PC-3 (cell line): ENCODE results near the gene P4HB. TPM values are rescaled to one million over a fixed set of nuclear protein-coding genes. Genes with fewer than 3 reads are reported as not detected.

Experiments used
- ATAC-seq: fragments of 200-7000 bp; cut with Tn5 transposase; 2 replicates; pipeline ENCODE4 v1.9.1; 2020; ENCODE audit warnings: mild to moderate bottlenecking, moderate library complexity
- BruUV-seq: library from RNA; stranded (reverse); fragments of 400-500 nt; replicated peaks from 2 replicates; lab custom pipeline; 2021; lab: Mats Ljungman, UMichigan
- CTCF ChIA-PET: fragments of 300-600 bp; sonication (Branson Sonifier 250); formaldehyde crosslinking; loops from one replicate; lab custom pipeline; 2022; ENCODE audit warnings: antibody characterized with exemption; lab: Charles Lee
- POLR2A ChIA-PET: fragments of 300-600 bp; sonication (Branson Sonifier 250); formaldehyde crosslinking; loops from one replicate; lab custom pipeline; 2022; ENCODE audit warnings: antibody characterized with exemption; ENCODE audit not compliant: unreplicated experiment; lab: Charles Lee
- DNase-seq: peaks from one replicate; pipeline ENCODE4 v3.0.0-alpha.2; 2015
- H2AFZ ChIP-seq: fragments of 300-600 bp; sonication (generic); 2 replicates; pipeline ENCODE4 v1.6.0; 2016; ENCODE audit warnings: antibody characterized with exemption, low read length
- H3F3A ChIP-seq: fragments of 300-600 bp; sonication (generic); one replicate; pipeline ENCODE4 v1.6.0; 2017; ENCODE audit warnings: antibody characterized with exemption, low read length, control low read depth, mild to moderate bottlenecking; ENCODE audit not compliant: unreplicated experiment
- H3K27ac ChIP-seq: fragments of 300-600 bp; sonication (generic); 2 replicates; pipeline ENCODE4 v1.5.1; 2016; ENCODE audit warnings: mild to moderate bottlenecking, low read length
- H3K27me3 ChIP-seq: fragments of 300-600 bp; sonication (generic); 2 replicates; pipeline ENCODE4 v1.6.1; 2016; ENCODE audit warnings: low read length, mixed read lengths
- H3K36me3 ChIP-seq: fragments of 300-600 bp; sonication (generic); 2 replicates; pipeline ENCODE4 v1.6.1; 2016; ENCODE audit warnings: low read depth, mixed run types, low read length, mixed read lengths
- H3K4me1 ChIP-seq: fragments of 300-600 bp; sonication (generic); 2 replicates; pipeline ENCODE4 v1.5.1; 2016; ENCODE audit warnings: low read length; ENCODE audit not compliant: insufficient read depth
- H3K4me2 ChIP-seq: fragments of 300-600 bp; sonication (generic); 2 replicates; pipeline ENCODE4 v1.6.0; 2016; ENCODE audit warnings: low read length
- H3K4me3 ChIP-seq: fragments of 300-600 bp; sonication (generic); 2 replicates; pipeline ENCODE4 v1.5.1; 2016; ENCODE audit warnings: mild to moderate bottlenecking, low read length, mixed read lengths
- H3K79me2 ChIP-seq: fragments of 300-600 bp; sonication (generic); 2 replicates; pipeline ENCODE4 v1.6.1; 2017; ENCODE audit warnings: low read length, mixed read lengths
- H3K9ac ChIP-seq: fragments of 300-600 bp; sonication (generic); 2 replicates; pipeline ENCODE4 v1.6.0; 2016; ENCODE audit warnings: mild to moderate bottlenecking, low read length
- H3K9me2 ChIP-seq: fragments of 300-600 bp; sonication (generic); replicated peaks from 2 replicates; pipeline ENCODE4 v1.6.1; 2016; ENCODE audit warnings: mixed run types, low read length, mixed read lengths
- H3K9me3 ChIP-seq: fragments of 300-600 bp; sonication (generic); 2 replicates; pipeline ENCODE4 v1.6.1; 2016; ENCODE audit warnings: low read length, mixed read lengths
- H4K20me1 ChIP-seq: fragments of 300-600 bp; sonication (generic); 2 replicates; pipeline ENCODE4 v1.6.1; 2016; ENCODE audit warnings: low read length, mixed read lengths
- CTCF ChIP-seq: fragments of 300-600 bp; sonication (generic); conservative IDR thresholded peaks from 2 replicates; pipeline ENCODE4 v1.5.1; 2017; ENCODE audit warnings: antibody characterized with exemption, low read depth, mild to moderate bottlenecking, low read length
- EZH2 ChIP-seq: fragments of 300-600 bp; sonication (generic); IDR thresholded peaks from one replicate; pipeline ENCODE4 v1.6.1; 2017; ENCODE audit warnings: antibody characterized with exemption, mild to moderate bottlenecking, low read length; ENCODE audit not compliant: unreplicated experiment
- EZH2phosphoT487 ChIP-seq: fragments of 300-600 bp; sonication (generic); IDR thresholded peaks from 2 replicates; pipeline ENCODE4 v1.6.1; 2018; ENCODE audit warnings: mild to moderate bottlenecking, antibody characterized with exemption, low read length, borderline replicate concordance
- intact Hi-C: fragments of 100-400 bp; cut with micrococcal nuclease; formaldehyde crosslinking; loops from 2 replicates; pipeline ENCODE4 v1.9.0; 2023
- total RNA-seq: library from RNA; depleted of rRNA; stranded (reverse); fragments of >200 nt; gene quantifications from 2 replicates; pipeline ENCODE4 v1.2.3, GENCODE V29; 2014

P4HB gene
- total RNA-seq, 1 experiment from 2014 or later = 1,089 TPM

GRCh38 chr17:81842725-81843504 lies 17.4 kb downstream of the P4HB start:
- Histone ChIP-seq H3F3A (no peaks in the 10 kb centered on the region), H3K79me2 (no peaks in the 10 kb centered on the region), H3K4me1 (no peaks in the 10 kb centered on the region), H3K4me3 (no peak overlapping the region), H3K27me3 (no peaks in the 10 kb centered on the region), H3K4me2 (no peak overlapping the region), H2AFZ (no peak overlapping the region), H3K36me3 (peaks cover 45% of the 10 kb centered on the region), H3K9ac (no peak overlapping the region), H3K27ac (no peak overlapping the region), H4K20me1 (no peaks in the 10 kb centered on the region), H3K9me3 (no peaks in the 10 kb centered on the region), H3K9me2 (no peaks in the 10 kb centered on the region)
- peak; percentile 8; the same call in 1 of the 2 replicates for ATAC-seq
- TF ChIP-seq CTCF (no peak), EZH2phosphoT487 (no peak), EZH2 (no peak)
- ChIA-PET POLR2A (no interaction called here), CTCF (no interaction called here)
- no TSS peak for BruUV-seq
- intact Hi-C loops = no loop called here
- peak; percentile 23 for DNase-seq

- Histone ChIP-seq H4K20me1 (no peaks in the 10 kb centered on the region), H3K4me2 (no peak overlapping the region), H3K9me2 (no peaks in the 10 kb centered on the region), H2AFZ (no peak overlapping the region), H3K27me3 (no peaks in the 10 kb centered on the region), H3K79me2 (no peaks in the 10 kb centered on the region), H3K4me3 (no peak overlapping the region), H3K36me3 (peaks cover 44% of the 10 kb centered on the region), H3K27ac (no peak overlapping the region), H3K9me3 (no peaks in the 10 kb centered on the region), H3K9ac (no peak overlapping the region), H3K4me1 (no peaks in the 10 kb centered on the region), H3F3A (no peaks in the 10 kb centered on the region)
- intact Hi-C loops = no loop called here
- ATAC-seq (no peak), DNase-seq (no peak)
- ChIA-PET POLR2A (no interaction called here), CTCF (no interaction called here)
- BruUV-seq = no TSS peak
- TF ChIP-seq EZH2 = no peak
- TF ChIP-seq EZH2phosphoT487 = no peak
- no peak for TF ChIP-seq CTCF
These were observed 18.0 kb downstream of the P4HB start for GRCh38 chr17:81842378-81842724.

GRCh38 chr17:81841866-81842265 lies 18.5 kb downstream of the P4HB start:
- intact Hi-C loops = no loop called here

More at GRCh38 chr17:81841866-81842265, 18.5 kb downstream of the P4HB start:
- no peaks in the 10 kb centered on the region for H3K9me2 ChIP-seq
- H3K4me1 ChIP-seq = no peaks in the 10 kb centered on the region
- H3K4me2 ChIP-seq = no peak overlapping the region
- no peak for TF ChIP-seq CTCF
- H3F3A ChIP-seq = no peaks in the 10 kb centered on the region
- ChIA-PET CTCF (no interaction called here), POLR2A (no interaction called here)
- H3K4me3 ChIP-seq = no peak overlapping the region
- ATAC-seq = peak; percentile 4; the same call in 1 of the 2 replicates
- no peaks in the 10 kb centered on the region for H3K9me3 ChIP-seq
- no peaks in the 10 kb centered on the region for H3K79me2 ChIP-seq
- H3K36me3 ChIP-seq = peaks cover 39% of the 10 kb centered on the region
- H3K9ac ChIP-seq = no peak overlapping the region
- no peak for DNase-seq
- no peaks in the 10 kb centered on the region for H4K20me1 ChIP-seq
- no peak overlapping the region for H3K27ac ChIP-seq
- no peak overlapping the region for H2AFZ ChIP-seq
- no TSS peak for BruUV-seq
- no peaks in the 10 kb centered on the region for H3K27me3 ChIP-seq
